Myocyte (in vitro differentiated cells): ENCODE data around the gene CLBA1. TPM values are rescaled to one million over a fixed set of nuclear protein-coding genes. Genes with fewer than 3 reads are reported as not detected.
"Not testable (repeated sequence)": the region's sequence is repeated elsewhere in the genome, so short reads cannot be mapped to it uniquely, and the experiment has no call there.

ENCODE experiments used
- DNase-seq: peaks from one replicate; pipeline ENCODE4 v3.0.0-alpha.2; 2012; ENCODE audit warnings: low read depth
- total RNA-seq: library from RNA; depleted of rRNA; stranded (reverse); fragments of >200 nt; gene quantifications from 2 replicates; pipeline ENCODE4 v1.2.3, GENCODE V29; 2014

The CLBA1 gene
- total RNA-seq, 1 donor from 2014 or later = 10.6 TPM

DNA sequence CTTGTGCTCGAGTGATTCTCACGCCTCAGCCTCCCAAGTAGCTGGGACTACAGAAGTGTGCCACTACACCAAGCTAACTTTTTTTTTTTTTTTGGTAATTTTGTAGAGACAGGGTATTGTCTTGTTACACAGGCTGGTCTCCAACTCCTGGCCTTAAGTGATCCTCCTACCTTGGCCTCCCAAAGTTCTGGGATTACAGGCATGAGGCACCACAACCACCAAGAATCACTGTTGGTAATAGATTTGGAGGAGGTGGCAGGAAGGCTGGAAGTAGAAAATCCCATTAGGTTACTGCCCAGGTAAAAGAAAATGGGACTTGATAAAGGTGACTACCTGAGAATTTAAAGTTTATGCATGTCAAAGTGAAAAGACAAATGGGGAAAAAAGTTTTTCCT is 36.7 kb downstream of the CLBA1 start:
- no peak for DNase-seq

DNA sequence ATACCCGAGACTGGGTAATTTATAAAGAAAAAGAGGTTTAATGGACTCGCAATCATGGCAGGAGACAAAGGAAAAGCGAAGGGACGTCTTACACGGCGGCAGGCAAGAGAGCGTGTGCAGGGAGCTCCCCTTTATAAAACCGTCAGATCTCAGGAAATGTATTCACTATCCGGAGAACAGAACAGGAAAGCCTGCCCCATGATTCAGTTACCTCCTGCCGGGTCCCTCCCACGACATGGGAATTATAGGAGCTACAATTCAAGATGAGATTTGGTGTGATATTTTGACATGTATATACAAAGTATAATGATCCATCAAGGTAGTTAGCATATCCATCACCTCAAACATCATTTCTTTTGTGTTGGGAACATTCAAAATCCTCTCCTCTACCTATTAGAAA is 37.6 kb downstream of the CLBA1 start:
- DNase-seq = no peak

DNA sequence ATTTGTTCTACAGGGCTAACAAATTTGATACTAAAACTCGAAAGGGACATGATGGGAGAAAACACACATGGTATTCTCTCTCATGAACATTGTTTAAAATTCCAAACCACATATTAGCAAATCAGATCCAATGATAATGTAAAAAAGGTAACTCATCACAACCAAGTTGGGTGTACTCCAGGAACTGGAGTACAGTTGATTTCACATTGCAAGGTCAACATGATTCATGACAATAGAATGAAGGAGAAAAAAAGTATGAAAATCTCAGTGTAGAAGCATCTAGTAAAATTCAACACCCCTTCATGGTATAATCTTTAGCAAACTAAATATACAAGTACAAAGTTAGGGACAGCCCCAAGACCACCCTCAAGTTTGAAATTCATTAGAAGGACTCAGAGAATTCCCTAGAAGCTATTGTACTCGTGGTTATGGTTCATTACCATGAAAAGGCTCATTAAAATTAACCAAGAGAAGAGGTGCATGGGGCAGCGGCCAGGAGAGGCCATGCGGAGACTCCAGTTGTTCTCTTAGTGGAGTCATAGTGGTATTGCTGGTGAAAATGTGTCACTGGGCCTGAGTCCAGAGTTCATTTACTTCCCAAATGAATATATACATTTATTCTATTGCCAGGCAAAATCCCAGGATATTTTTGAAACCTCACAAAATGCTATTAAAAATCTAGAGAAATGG is 38.3 kb downstream of the CLBA1 start:
- DNase-seq = peak; percentile 57

DNA sequence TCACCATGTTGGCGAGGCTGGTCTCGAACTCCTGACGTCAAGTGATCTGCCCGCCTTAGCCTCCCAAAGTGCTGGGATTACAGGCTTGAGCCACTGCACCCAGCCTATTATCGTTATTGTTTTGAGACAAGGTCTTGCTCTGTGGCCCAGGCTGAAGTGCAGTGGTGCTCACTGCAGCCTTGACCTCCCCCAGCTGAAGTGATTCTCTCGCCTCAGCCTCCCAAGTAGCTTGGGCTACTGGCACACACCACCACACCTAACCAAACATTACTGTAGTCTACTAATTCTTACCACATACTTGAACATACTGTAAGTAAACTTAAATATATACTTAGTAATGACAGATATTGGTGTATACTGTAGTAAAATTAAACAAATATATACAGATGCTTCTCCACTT is 39.8 kb downstream of the CLBA1 start:
- DNase-seq = no peak

DNA sequence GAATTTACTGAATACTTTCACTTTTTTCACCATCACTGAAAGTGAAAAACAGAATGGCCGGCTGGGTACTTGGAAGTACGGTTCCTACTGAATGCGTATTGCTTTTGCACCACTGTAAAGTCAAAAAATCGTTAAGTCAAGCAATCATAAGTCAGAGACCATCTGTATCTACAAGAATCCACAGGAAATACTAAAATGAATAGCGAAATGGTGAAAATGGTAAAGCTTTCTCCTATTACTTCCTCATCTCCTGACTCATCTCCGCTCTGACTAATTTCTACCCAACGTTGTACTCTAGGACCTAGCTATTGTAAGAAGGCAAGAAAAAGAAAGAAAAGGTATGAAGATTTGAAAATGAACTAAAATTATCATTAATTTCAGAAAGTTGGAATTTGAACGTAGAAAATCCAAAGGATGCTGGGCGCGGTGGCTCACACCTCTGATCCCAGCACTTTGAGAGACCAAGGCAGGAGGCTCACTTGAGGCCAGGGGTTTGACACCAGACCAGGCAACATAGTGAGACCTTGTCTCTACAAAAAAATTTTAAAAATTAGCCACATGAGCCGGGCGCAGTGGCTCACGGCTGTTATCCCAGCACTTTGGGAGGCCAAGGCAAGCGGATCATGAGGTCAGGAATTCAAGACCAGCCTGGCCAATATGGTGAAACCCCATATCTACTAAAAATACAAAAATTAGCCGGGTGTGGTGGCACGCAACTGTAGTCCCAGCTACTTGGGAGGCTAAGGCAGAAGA is 40.6 kb downstream of the CLBA1 start:
- DNase-seq = no peak

DNA sequence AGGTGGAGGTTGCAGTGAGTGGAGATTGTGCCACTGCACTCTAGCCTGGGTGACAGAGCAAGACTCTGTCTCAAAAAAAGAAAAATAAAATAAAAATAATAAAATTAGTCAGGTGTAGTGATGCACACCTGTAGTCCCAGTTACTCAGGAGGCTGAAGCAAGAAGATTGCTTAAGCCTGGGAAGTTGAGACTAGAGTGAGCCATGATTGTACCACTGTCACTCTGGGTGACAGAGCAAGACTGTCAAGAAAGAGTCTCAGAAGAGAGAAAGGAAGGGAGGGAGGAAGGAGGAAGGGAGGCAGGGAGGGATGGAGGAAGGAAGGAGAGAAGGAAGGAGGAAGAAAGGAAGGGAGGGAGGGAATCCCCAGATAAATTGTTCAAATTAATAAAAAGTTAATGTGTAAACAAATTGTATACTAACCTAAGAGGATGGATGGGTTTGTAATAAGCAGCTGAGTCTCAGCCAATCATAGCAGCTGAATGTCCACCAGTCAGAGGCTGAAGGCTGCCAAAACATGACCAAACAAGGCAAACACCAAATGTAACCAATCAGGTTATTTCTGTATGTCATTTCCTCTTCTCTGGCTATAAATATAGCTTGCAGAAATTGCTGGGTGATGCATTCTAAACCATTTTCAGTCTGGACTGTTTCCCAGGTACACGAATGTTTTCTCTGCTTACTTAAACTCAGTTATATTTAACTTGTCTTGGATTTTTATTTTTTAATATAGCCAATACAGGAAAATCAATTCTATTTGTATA is 41.4 kb downstream of the CLBA1 start:
- DNase-seq = peak; percentile 75

DNA sequence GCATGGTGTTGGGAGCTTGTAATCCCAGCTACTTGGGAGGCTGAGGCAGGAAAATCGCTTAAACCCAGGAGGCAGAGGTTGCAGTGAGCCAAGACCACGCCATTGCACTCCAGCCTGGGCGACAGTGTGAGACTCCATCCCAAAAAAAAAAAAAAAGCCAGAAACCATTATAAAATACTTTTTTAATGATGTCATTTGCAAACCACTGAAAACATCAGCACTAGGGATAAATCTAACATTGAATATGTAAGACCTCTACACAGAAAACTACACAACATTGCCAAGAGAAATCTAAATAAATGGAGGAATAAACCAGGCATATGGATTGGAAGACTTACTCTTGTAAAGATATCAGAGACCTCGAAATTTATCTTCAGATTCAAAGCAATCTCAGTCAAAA is 42.1 kb downstream of the CLBA1 start:
- not testable (repeated sequence) for DNase-seq

DNA sequence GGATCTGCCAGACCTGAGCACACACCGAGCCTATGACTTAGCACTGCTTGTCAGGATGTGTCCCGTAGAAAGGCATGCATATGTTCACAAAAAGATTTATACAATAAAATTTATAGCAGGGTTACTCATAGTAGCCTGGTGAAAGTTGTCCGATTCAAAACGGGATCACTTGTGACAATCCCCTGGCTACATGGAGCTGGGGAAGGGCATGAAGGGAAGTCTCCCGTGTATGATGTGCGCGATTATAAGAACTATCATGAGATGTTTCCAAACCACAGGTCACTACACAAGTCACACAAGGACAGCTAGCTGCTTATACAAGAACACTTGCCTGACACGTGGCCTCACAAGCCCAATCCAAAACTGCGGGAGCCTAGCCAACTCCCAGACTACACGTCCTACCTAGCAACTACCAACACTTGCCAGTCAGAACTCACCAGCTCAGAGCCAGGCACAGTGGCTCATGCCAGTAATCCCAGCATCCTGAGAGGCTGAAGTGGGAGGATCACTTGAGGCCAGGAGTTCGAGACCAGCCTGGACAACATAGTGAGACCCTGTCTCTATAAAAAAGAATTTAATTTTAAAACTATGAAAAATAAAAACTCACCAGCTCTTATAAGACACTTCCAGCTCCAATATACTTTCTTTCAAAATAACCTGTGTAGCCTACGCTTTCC is 42.8 kb downstream of the CLBA1 start:
- DNase-seq = no peak

DNA sequence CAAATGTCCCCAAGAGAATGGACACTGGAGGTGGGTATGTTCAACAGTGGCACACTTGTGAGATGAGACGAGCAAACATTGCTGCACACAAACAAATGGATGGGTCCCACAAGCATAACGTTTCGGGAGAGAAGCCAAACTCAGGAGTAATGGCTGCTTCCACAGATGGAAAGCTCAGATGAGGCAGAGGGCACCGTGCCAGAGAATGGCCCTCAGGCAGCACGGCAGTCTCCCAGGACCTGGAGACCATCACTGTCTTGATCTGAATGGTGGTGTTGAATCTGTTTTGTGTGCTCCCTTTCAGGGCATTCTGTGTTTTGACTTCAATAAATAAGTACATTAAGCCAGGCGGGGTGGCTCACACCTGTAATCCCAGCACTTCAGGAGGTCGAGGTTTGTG is 43.8 kb downstream of the CLBA1 start:
- DNase-seq = no peak

DNA sequence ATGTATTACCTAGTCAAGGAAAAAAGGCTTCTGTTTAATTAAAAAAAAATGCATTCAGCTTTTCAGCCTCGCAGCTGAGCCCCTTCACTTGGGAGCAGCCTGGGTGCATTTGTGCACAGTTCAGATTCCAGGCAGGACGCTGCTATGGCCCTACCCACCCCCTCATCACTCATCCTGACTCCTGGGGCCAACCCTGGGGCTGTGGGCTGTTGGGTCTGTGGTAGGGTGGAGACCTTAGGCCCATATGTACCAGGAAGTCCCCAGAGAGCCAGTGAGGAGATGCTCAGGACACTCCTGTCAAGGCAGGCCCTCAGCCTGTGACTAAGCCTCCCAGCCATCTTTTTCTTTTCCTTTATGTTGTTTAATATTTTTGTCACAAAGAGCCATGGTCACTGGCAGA is 44.6 kb downstream of the CLBA1 start:
- DNase-seq = no peak

DNA sequence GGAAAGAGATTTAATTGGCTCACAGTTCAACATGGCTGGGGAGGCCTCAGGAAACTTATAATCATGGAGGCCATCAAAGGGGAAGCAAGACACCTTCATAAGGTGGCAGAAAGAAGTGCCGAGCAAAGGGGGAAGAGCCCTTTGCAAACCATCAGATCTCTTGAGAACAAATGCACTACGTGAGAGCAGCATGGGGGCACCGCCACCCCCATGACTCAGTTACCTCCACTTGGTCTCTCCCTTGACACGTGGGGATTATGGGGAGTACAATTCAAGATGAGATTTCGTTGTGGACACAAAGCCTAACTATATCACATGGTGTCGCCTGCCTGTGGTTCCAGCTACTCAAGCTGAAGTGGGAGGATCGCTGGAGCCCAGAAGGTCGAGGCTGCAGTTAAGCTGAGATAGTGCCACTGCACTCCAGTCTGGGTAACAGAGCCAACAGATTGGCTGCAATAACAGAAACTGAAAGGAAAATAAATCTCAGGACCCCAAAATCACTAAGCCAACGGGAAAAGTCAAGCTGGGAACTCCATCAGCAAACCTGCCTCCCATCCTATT is 45.3 kb downstream of the CLBA1 start:
- DNase-seq = no peak

DNA sequence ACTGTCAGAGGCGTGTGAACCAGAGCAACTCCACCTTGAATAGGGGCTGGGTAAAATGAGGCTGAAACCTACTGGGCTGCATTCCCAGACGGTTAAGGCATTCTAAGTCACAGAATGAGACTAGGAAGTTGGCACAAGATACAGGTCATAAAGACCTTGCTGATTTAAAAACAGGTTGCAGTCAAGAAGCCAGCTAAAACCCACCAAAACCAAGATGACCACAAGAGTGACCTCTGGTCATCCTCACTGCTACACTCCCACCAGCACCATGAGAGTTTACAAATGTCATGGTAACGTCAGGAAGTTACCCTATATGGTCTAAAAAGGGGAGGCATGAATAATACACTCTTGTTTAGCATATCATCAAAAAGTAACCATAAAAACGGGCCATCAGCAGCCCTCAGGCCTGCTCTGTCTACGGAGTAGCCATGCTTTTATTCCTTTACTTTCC is 46.9 kb downstream of the CLBA1 start:
- DNase-seq = not testable (repeated sequence)

DNA sequence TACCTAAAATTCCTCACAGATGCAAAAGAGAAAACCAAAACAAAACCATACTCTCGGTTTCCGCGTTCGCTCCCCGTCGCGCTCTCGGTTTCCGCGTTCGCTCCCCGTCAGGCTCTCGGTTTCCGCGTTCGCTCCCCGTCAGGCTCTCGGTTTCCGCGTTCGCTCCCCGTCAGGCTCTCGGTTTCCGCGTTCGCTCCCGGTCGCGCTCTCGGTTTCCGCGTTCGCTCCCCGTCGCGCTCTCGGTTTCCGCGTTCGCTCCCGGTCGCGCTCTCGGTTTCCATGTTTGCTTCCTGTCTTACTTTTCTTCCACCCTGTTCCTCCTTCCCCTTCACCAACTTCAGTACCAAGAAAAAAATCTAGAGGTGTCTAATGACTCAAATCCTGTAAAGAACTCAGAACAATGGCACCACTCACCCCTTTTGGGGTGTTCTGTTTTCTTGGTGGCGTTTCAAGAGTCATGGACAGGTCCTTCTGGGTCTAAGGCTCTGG is 47.9 kb downstream of the CLBA1 start:
- DNase-seq = not testable (repeated sequence)

DNA sequence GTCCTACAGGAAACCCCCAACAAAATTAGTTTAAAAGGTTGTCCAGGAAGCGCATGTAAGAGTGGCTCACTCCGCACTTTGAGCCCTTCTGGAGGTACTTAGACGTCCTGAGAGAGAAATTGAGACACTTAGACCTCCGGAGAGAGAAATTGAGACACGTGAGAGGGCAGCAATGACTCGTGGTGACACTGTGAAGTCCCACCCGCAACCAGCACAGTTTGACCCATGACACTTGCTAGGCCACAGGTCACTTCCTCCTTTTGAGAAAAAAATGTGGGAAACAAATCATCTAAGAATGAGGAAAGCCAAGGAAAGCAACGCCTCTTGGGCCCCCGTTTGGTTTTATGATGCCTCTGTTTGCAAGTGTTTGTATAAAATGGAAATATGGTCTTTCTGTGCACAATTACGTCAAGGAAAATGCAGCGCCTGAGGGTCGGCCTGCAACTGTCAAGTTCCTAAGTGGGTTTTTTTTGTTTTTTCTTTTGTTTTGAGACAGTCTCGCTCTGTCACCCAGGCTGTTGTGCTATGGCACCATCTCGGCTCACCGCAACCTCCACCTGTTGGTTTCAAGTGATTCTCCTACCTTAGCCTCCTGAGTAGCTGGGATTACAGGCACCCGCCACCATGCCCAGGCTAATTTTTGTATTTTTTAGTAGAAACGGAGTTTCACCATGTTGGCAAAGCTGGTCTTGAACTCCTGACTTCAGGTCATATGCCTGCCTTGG is 48.9 kb downstream of the CLBA1 start:
- DNase-seq = no peak

DNA sequence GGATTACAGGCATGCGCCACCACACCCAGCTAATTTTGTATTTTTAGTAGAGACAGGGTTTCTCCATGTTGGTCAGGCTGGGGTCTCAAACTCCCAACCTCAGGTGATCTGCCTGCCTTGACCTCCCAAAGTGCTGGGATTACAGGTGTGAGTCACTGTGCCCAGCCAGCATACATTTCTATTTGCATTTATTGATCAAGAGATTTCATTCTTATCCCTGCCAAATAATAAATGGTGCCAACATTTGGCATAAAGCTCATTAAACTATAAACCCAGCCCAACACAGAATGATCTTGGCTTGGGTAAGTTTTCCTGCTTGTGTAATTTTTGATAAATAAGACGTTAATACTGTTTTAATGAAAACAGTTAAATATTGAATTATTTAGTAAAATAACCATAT is 50.0 kb downstream of the CLBA1 start:
- DNase-seq = not testable (repeated sequence)

DNA sequence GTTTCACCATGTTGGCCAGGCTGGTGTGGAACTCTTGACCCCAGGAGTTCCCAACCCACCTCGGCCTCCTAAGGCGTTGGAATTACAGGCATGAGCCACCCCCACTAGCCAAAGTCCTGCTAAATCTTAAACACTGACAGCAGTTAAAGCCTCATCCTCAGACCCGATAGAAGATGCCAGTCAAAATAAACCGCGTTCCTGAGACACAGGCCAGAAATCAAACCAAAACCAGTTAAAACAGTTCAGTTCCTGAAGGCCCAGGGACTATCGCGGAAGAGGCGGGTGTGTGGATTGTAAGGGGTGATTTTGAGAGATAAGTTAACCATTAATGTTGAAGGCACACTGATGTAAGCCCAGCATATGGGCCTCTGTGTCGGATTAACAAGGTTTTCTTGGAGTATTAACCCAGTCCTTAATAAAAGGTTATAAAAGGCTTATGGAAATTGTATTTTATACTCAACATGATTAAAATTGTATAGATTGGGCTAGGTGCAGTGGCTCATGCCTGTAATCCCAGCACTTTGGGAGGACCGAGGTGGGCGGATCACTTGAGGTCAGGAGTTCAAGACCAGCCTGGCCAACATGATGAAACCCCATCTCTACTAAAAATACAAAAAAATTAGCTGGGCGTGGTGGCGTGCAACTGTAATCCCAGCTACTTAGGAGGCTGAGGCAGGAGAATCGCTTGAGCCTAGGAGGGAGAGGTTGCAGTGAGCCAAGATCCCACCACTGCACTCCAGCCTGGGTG is 54.0 kb downstream of the CLBA1 start:
- no peak for DNase-seq

DNA sequence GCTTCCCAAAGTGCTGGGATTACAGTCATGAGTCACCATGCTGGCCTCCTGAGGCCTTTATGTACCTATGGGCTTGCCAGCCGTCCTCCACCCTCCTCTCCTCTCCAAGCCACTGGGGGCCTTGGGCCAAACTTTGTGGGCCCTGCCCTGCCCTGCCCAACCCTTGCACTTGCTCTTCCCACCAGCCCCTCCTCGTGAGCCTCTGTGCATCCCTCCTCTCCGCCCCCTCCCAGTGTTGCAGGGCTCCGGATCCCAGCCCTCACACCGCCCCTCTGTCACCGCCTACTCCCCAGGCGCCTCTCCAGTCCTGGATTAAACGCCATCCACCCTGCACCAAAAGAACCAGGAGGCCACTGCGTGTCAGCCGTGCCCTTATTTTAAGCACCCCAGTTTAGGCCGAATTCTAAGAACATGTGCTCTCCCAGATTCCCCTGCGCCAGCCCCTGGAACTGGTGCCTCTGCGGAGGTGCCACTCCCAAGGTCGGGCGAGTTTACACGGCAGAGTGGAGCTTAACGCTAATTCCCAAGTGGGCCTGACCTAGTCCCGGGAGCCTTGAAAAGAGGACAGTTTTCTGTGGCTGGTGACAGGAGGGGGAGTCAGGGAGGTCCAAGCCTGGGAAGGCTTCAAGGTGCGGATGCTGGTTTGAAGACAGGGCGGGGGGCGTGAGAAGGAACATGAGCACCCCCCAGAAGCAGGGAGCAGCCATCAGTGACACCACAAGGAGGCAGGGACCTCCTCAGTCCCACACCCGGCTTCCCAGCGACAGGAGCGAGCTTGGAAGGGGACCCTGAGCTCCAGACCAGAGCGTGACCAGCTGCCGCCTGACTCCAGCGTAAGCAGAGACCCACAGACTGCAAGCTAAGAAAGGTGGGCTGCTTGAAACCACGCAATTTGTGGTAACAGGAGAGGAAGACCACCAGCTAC is 56.5 kb downstream of the CLBA1 start:
- DNase-seq = no peak

DNA sequence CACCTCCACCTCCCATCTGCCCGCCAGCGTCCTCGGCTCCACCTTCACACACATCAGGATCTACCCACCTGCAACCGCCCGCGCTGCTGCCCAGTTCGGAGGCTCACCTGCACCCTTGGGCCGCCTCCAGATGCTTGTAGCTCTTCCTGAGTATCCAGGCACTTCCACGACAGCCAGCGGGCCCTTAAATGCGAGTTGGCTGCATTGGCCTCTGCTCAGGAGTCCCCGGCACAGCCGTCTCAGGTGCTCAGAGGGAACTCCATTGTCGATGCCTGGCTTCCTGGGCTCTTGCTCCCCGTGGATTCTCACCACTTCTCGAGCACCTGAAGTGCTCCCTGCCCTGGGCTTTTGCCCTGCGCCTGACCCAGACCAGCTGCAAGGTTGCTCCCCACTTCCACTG is 57.2 kb downstream of the CLBA1 start:
- DNase-seq = no peak

DNA sequence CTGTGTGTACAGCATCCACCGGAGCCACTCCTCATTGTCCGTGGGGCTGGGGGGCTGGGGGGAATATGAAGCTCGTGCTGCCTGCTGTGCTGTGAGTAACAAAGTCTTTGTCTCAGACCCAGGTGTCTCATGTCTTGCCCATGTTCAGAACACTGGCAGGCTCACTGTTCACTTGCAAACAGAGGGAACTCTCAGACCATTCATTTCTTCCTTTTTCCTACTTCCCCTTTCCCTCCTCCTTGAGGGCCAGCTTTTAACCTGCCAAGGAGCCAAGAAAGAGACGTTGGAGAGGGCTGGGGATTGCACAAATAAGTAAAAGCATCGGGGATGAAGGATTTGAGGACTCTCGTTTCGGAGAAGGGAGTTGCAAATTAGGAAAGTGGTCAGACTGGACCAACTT is 58.1 kb downstream of the CLBA1 start:
- DNase-seq = no peak
